ENCODE measurements around the gene ENG. TPM values are rescaled to one million over a fixed set of nuclear protein-coding genes. Genes with fewer than 3 reads are reported as not detected.

ENG gene
- total RNA-seq, 1 experiment from 2014 or later: 25.1 TPM

DNA sequence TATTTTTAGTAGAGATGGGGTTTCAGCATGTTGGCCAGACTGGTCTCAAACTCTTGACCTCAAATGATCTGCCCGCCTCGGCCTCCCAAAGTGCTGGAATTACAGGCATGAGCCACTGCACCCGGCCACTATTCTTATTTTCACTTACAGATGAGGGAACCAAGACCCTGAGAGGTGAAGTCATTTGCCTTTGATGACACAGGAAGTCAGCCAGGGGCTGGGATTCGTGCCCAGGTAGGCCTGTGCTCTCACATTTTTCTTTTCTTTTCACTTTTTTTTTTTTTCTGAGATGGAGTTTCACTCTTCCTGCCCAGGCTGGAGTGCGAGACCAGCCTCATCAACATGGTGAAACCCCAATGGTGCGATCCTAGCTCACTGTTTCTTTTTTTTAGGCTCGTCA is 22.2 kb downstream of the ENG start:
- in situ Hi-C loops (cut with HindIII; ENCODE audit: low pct_unique_long_range_greater_than_20kb, low sequenced_read_pairs) (no loop called here), intact Hi-C loops (cut with micrococcal nuclease; ENCODE audit: unreplicated experiment) (no loop called here)
- Histone ChIP-seq H3K36me3 (ENCODE audit: control insufficient read depth, insufficient read depth, low read length) (no peaks in the 10 kb centered on the region), H3K27ac (ENCODE audit: low read length) (no peak overlapping the region), H3K4me3 (ENCODE audit: low read depth in 2 of 2, low read length in 2 of 2) (no peak overlapping the region), H3K4me1 (ENCODE audit: control insufficient read depth, insufficient read depth, low read length) (peaks cover 4% of the 10 kb centered on the region; the same call in 1 of the 2 replicates), H3K9me3 (ENCODE audit: control insufficient read depth, insufficient read depth, low read depth, low read length) (no peaks in the 10 kb centered on the region), H3K27me3 (ENCODE audit: control insufficient read depth, insufficient read depth, low read length) (no peaks in the 10 kb centered on the region)
- POLR2A ChIA-PET: no interaction called here
- DNase-seq (ENCODE audit: low read depth, low spot score): no peak
- CTCF ChIA-PET: no interaction called here
- no TSS peak for BruUV-seq (replicated peaks)
- ATAC-seq: no peak
- TF ChIP-seq SIN3A (IDR thresholded peaks at IDR 0.05; ENCODE audit: borderline replicate concordance, insufficient read depth, low read depth, low read length): no peak
- TF ChIP-seq, protein P1, sequence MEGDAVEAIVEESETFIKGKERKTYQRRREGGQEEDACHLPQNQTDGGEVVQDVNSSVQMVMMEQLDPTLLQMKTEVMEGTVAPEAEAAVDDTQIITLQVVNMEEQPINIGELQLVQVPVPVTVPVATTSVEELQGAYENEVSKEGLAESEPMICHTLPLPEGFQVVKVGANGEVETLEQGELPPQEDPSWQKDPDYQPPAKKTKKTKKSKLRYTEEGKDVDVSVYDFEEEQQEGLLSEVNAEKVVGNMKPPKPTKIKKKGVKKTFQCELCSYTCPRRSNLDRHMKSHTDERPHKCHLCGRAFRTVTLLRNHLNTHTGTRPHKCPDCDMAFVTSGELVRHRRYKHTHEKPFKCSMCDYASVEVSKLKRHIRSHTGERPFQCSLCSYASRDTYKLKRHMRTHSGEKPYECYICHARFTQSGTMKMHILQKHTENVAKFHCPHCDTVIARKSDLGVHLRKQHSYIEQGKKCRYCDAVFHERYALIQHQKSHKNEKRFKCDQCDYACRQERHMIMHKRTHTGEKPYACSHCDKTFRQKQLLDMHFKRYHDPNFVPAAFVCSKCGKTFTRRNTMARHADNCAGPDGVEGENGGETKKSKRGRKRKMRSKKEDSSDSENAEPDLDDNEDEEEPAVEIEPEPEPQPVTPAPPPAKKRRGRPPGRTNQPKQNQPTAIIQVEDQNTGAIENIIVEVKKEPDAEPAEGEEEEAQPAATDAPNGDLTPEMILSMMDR (IDR thresholded peaks at IDR 0.05): no peak
- TF ChIP-seq TCF7L2 (IDR thresholded peaks at IDR 0.05; ENCODE audit: low read depth, low read length): no peak
- TF ChIP-seq, protein P2, sequence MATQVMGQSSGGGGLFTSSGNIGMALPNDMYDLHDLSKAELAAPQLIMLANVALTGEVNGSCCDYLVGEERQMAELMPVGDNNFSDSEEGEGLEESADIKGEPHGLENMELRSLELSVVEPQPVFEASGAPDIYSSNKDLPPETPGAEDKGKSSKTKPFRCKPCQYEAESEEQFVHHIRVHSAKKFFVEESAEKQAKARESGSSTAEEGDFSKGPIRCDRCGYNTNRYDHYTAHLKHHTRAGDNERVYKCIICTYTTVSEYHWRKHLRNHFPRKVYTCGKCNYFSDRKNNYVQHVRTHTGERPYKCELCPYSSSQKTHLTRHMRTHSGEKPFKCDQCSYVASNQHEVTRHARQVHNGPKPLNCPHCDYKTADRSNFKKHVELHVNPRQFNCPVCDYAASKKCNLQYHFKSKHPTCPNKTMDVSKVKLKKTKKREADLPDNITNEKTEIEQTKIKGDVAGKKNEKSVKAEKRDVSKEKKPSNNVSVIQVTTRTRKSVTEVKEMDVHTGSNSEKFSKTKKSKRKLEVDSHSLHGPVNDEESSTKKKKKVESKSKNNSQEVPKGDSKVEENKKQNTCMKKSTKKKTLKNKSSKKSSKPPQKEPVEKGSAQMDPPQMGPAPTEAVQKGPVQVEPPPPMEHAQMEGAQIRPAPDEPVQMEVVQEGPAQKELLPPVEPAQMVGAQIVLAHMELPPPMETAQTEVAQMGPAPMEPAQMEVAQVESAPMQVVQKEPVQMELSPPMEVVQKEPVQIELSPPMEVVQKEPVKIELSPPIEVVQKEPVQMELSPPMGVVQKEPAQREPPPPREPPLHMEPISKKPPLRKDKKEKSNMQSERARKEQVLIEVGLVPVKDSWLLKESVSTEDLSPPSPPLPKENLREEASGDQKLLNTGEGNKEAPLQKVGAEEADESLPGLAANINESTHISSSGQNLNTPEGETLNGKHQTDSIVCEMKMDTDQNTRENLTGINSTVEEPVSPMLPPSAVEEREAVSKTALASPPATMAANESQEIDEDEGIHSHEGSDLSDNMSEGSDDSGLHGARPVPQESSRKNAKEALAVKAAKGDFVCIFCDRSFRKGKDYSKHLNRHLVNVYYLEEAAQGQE (IDR thresholded peaks at IDR 0.05; ENCODE audit: insufficient read depth in 1 of 2, low read depth in 2 of 2, low read length in 1 of 2): no peak
- no peak for TF ChIP-seq POLR2AphosphoS5 (IDR thresholded peaks at IDR 0.05; ENCODE audit: low read depth, low read length)

DNA sequence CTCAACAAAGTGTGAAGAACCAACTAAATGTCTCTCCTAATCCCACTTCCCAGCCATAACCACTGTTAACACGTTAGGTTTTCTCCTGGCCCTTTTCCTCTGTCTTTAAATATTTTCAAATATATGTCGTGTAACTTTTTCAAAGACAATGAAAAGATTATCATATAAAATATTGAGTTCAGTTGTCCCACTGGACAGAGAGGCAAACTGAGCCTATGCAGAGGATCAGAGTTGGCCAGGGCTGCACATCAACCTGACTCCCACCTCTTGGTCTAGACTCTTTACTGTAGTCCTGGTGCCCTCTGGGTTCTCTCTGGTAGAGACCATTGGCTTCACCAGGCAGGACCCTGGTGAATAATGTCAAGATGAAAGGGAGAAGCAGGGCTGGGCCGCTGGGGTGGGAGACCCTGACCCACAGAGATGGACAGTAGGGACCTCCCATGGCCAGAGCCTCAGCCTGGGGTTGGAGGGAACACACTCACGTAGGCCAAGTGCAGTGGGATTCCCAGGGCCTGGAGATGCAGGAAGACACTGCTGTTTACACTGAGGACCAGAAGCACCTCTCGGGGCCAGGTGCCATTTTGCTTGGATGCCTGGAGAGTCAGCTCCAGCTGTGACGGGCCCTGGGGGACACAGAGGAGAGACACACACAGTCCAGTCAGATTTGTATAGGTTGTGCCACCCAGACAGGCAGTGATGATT is 25.1 kb downstream of the ENG start:
- ChIA-PET CTCF (no interaction called here), POLR2A (no interaction called here)
- intact Hi-C loops (cut with micrococcal nuclease; ENCODE audit: unreplicated experiment): no loop called here
- in situ Hi-C loops (cut with HindIII; ENCODE audit: low pct_unique_long_range_greater_than_20kb, low sequenced_read_pairs): no loop called here
- no peak for DNase-seq (ENCODE audit: low read depth, low spot score)
- Histone ChIP-seq H3K27me3 (ENCODE audit: control insufficient read depth, insufficient read depth, low read length) (no peaks in the 10 kb centered on the region), H3K27ac (ENCODE audit: low read length) (no peak overlapping the region), H3K4me1 (ENCODE audit: control insufficient read depth, insufficient read depth, low read length) (no peaks in the 10 kb centered on the region), H3K4me3 (ENCODE audit: low read depth in 2 of 2, low read length in 2 of 2) (no peak overlapping the region), H3K36me3 (ENCODE audit: control insufficient read depth, insufficient read depth, low read length) (no peaks in the 10 kb centered on the region), H3K9me3 (ENCODE audit: control insufficient read depth, insufficient read depth, low read depth, low read length) (no peaks in the 10 kb centered on the region)
- TF ChIP-seq, protein P1 (IDR thresholded peaks at IDR 0.05): no peak
- TF ChIP-seq SIN3A (IDR thresholded peaks at IDR 0.05; ENCODE audit: borderline replicate concordance, insufficient read depth, low read depth, low read length): no peak
- TF ChIP-seq, protein P2 (IDR thresholded peaks at IDR 0.05; ENCODE audit: insufficient read depth in 1 of 2, low read depth in 2 of 2, low read length in 1 of 2): no peak
- no peak for TF ChIP-seq POLR2AphosphoS5 (IDR thresholded peaks at IDR 0.05; ENCODE audit: low read depth, low read length)
- no peak for TF ChIP-seq TCF7L2 (IDR thresholded peaks at IDR 0.05; ENCODE audit: low read depth, low read length)
- ATAC-seq: no peak
- no TSS peak for BruUV-seq (replicated peaks)
